ENCODE measurements around the gene PKDREJ. TPM values are rescaled to one million over a fixed set of nuclear protein-coding genes. Genes with fewer than 3 reads are reported as not detected.

PKDREJ gene
- total RNA-seq, 1 experiment from 2014 or later: not detected

GRCh38 chr22:46251266-46251665 is 11.9 kb downstream of the PKDREJ start:
- intact Hi-C loops (cut with micrococcal nuclease): no loop called here
- no peaks in the 10 kb centered on the region for H3K36me3 Mint-ChIP-seq (ENCODE audit: insufficient read depth, unreplicated experiment)
- H3K4me1 Mint-ChIP-seq (ENCODE audit: insufficient read depth, unreplicated experiment): peaks cover 5% of the 10 kb centered on the region
- TF ChIP-seq, protein P1, sequence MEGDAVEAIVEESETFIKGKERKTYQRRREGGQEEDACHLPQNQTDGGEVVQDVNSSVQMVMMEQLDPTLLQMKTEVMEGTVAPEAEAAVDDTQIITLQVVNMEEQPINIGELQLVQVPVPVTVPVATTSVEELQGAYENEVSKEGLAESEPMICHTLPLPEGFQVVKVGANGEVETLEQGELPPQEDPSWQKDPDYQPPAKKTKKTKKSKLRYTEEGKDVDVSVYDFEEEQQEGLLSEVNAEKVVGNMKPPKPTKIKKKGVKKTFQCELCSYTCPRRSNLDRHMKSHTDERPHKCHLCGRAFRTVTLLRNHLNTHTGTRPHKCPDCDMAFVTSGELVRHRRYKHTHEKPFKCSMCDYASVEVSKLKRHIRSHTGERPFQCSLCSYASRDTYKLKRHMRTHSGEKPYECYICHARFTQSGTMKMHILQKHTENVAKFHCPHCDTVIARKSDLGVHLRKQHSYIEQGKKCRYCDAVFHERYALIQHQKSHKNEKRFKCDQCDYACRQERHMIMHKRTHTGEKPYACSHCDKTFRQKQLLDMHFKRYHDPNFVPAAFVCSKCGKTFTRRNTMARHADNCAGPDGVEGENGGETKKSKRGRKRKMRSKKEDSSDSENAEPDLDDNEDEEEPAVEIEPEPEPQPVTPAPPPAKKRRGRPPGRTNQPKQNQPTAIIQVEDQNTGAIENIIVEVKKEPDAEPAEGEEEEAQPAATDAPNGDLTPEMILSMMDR (IDR thresholded peaks at IDR 0.05; ENCODE audit: unreplicated experiment): no peak
- DNase-seq (ENCODE audit: unreplicated experiment): no peak
- ChIA-PET POLR2A (interaction anchor here (1.2 to 2.8 kb wide), 4 partner anchors 9 to 29 kb away, joined by 3 to 29 read pairs (median 4); partner anchors contain the start of gene TTC38), CTCF (interaction anchor here (1.4 kb wide), 1 partner anchor 10 kb away, joined by 4 read pairs; no protein-coding TSS in a partner anchor)
- no peak overlapping the region for H3K27ac Mint-ChIP-seq (ENCODE audit: low read depth, unreplicated experiment)
- no TSS peak for BruUV-seq (replicated peaks)
- H3K9me3 Mint-ChIP-seq (ENCODE audit: unreplicated experiment): no peaks in the 10 kb centered on the region
- H3K4me3 Mint-ChIP-seq (ENCODE audit: unreplicated experiment): peak overlapping the region; percentile 81
- H3K27me3 Mint-ChIP-seq (ENCODE audit: insufficient read depth, unreplicated experiment): peaks cover 2% of the 10 kb centered on the region

GRCh38 chr22:46250783-46251125 is 12.4 kb downstream of the PKDREJ start:
- Mint-ChIP-seq H3K4me3 (ENCODE audit: unreplicated experiment) (peak overlapping the region; percentile 81), H3K9me3 (ENCODE audit: unreplicated experiment) (no peaks in the 10 kb centered on the region), H3K27me3 (ENCODE audit: insufficient read depth, unreplicated experiment) (no peaks in the 10 kb centered on the region), H3K27ac (ENCODE audit: low read depth, unreplicated experiment) (peak overlapping the region; percentile 19), H3K36me3 (ENCODE audit: insufficient read depth, unreplicated experiment) (no peaks in the 10 kb centered on the region), H3K4me1 (ENCODE audit: insufficient read depth, unreplicated experiment) (peaks cover 5% of the 10 kb centered on the region)
- BruUV-seq (replicated peaks): no TSS peak
- no peak for DNase-seq (ENCODE audit: unreplicated experiment)
- ChIA-PET CTCF (interaction anchor here (0.7 to 1.4 kb wide), 4 partner anchors 11 to 701 kb away, joined by 3 to 4 read pairs (median 4); no protein-coding TSS in a partner anchor), POLR2A (interaction anchor here (0.9 to 2.8 kb wide), 11 partner anchors 8 to 245 kb away, joined by 3 to 29 read pairs (median 4); partner anchors contain the start of genes GTSE1 and TTC38)
- TF ChIP-seq, protein P1 (IDR thresholded peaks at IDR 0.05; ENCODE audit: unreplicated experiment): no peak
- intact Hi-C loops (cut with micrococcal nuclease): no loop called here

DNA sequence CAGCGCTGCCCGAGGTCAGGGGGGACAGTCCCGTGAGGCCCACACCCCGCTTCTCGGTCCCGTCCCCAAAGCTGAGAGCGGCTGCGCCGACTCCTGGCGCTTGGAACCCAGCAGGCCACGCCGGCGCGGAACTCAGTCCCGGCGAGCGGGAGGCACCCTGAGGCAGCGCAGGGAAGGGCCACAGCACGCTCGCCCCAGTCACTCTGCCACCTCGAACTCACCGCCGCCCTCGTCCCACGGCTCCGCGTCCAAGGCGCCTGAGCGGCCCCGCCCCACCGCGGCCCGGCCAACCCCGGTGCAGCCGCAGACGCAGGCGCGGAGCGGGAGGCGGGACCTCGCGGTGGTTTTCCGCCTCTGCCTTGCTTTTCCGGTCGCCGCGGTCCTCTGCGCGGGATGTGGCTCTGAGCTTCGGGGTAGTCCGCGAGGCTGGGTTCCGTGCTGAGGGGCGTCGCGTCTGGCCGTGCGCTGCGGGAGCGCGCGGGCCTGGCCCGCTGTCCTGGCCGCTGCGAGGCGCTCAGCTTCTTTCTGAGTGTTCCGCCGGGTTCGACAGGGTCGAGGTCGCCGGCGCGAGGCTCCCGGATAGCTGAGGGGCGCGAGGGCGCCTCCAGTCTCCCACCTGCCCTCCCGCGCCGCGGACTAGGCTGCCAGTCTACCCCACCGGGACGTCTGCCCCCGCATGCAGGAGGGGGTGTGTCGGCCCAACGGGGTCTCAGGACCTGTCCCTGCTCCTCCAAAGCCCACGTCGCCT is 12.9 kb downstream of the PKDREJ start, which contains the start of gene CDPF1:
TSS of gene CDPF1 (minus strand) at position 259 of the 748 bp plus-strand sequence. CDS start 2,009 bp downstream, outside the sequence.
- POLR2A ChIA-PET: interaction anchor here (0.5 to 2.8 kb wide), 14 partner anchors 8 to 244 kb away, joined by 3 to 29 read pairs (median 4); partner anchors contain the start of genes GTSE1 and TTC38
- peak within 1 kb of the TSS; percentile 81 for H3K4me3 Mint-ChIP-seq (ENCODE audit: unreplicated experiment)
- no TSS peak for BruUV-seq (replicated peaks)
- no peaks in the 10 kb centered on the region for H3K27me3 Mint-ChIP-seq (ENCODE audit: insufficient read depth, unreplicated experiment)
- CTCF ChIA-PET: interaction anchor here (0.7 to 1.4 kb wide), 3 partner anchors 19 to 701 kb away, joined by 3 to 4 read pairs (median 3); no protein-coding TSS in a partner anchor
- TF ChIP-seq, protein P1 (IDR thresholded peaks at IDR 0.05; ENCODE audit: unreplicated experiment): no peak
- intact Hi-C loops (cut with micrococcal nuclease): no loop called here
- no peaks in the 10 kb centered on the region for H3K36me3 Mint-ChIP-seq (ENCODE audit: insufficient read depth, unreplicated experiment)
- DNase-seq (ENCODE audit: unreplicated experiment): peak; percentile 87
- H3K27ac Mint-ChIP-seq (ENCODE audit: low read depth, unreplicated experiment): peak within 1 kb of the TSS; percentile 19
- no peaks in the 10 kb centered on the region for H3K9me3 Mint-ChIP-seq (ENCODE audit: unreplicated experiment)
- H3K4me1 Mint-ChIP-seq (ENCODE audit: insufficient read depth, unreplicated experiment): peaks cover 5% of the 10 kb centered on the region

DNA sequence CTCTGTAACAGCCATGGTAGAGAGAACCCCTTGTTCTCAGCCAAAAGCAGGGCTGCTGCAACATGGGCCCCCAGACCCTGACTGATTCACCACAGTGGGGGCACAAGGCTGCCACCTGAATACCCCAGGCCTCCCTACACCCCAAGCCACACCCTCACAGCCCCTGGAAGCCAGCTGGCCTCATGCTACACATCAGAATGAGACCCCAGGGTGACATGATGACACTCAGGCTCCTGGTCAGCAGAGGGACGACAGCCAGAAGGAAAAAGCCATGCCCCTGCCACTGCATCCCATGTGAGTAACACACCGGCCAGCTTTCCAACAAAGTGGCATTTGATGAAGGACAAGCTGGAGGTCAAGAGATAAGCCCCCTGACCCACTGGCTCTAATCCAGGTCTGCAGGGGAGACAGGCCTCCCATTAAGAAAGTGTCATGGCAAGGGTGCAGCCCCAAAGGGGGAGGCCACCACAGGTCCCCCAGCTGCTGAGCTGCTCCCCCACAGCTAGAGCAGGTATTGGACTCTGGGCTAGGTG is 15.6 kb downstream of the PKDREJ start:
- no peak overlapping the region for H3K27ac Mint-ChIP-seq (ENCODE audit: low read depth, unreplicated experiment)
- no peak overlapping the region for H3K4me3 Mint-ChIP-seq (ENCODE audit: unreplicated experiment)
- DNase-seq (ENCODE audit: unreplicated experiment): no peak
- BruUV-seq (replicated peaks): no TSS peak
- peaks cover 4% of the 10 kb centered on the region for H3K36me3 Mint-ChIP-seq (ENCODE audit: insufficient read depth, unreplicated experiment)
- no peaks in the 10 kb centered on the region for H3K9me3 Mint-ChIP-seq (ENCODE audit: unreplicated experiment)
- H3K27me3 Mint-ChIP-seq (ENCODE audit: insufficient read depth, unreplicated experiment): no peaks in the 10 kb centered on the region
- TF ChIP-seq, protein P1 (IDR thresholded peaks at IDR 0.05; ENCODE audit: unreplicated experiment): no peak
- ChIA-PET CTCF (interaction anchor here (0.9 kb wide), 1 partner anchor 10 kb away, joined by 4 read pairs; no protein-coding TSS in a partner anchor), POLR2A (interaction anchor here (0.6 kb wide), 2 partner anchors 11 to 20 kb away, joined by 3 read pairs; partner anchors contain the start of gene TTC38)
- peaks cover 5% of the 10 kb centered on the region for H3K4me1 Mint-ChIP-seq (ENCODE audit: insufficient read depth, unreplicated experiment)
- intact Hi-C loops (cut with micrococcal nuclease): no loop called here
